Dendritic cell treated with granulocyte-macrophage colony-stimulating factor and Interleukin-4, amounts not matched to agents 40 ng/mL and 50 ng/mL, for 4 days (primary cell): Measurements from ENCODE around the gene CLEC4D.
"Not testable (repeated sequence)": the region's sequence is repeated elsewhere in the genome, so short reads cannot be mapped to it uniquely, and the experiment has no call there.

Experiments used
- H3K27ac Mint-ChIP-seq: one replicate; pipeline ENCODE4 v1.8.0; 2022; ENCODE audit warnings: mild to moderate bottlenecking, mixed read lengths
- H3K27me3 Mint-ChIP-seq: one replicate; pipeline ENCODE4 v1.8.0; 2022; ENCODE audit warnings: mild to moderate bottlenecking, mixed read lengths
- H3K36me3 Mint-ChIP-seq: one replicate; pipeline ENCODE4 v1.8.0; 2022; ENCODE audit warnings: low read depth, mixed read lengths
- H3K4me1 Mint-ChIP-seq: one replicate; pipeline ENCODE4 v1.8.0; 2022; ENCODE audit warnings: low read depth, mixed read lengths
- H3K4me3 Mint-ChIP-seq: one replicate; pipeline ENCODE4 v1.8.0; 2022; ENCODE audit warnings: mild to moderate bottlenecking, moderate library complexity, mixed read lengths
- H3K9me3 Mint-ChIP-seq: one replicate; pipeline ENCODE4 v1.8.0; 2022; ENCODE audit warnings: mixed read lengths
- intact Hi-C: fragments of 100-400 bp; cut with micrococcal nuclease; formaldehyde crosslinking; loops from one replicate; pipeline ENCODE4 v1.15.0; 2022

The CLEC4D gene

GRCh38 chr12:8507596-8507995, 5.7 kb upstream of the CLEC4D start:
- peaks cover 34% of the 10 kb centered on the region for H3K4me1 Mint-ChIP-seq
- intact Hi-C loops = no loop called here
- H3K36me3 Mint-ChIP-seq = no peaks in the 10 kb centered on the region
- no peaks in the 10 kb centered on the region for H3K9me3 Mint-ChIP-seq
- no peaks in the 10 kb centered on the region for H3K27me3 Mint-ChIP-seq
- H3K27ac Mint-ChIP-seq = no peak overlapping the region
- no peak overlapping the region for H3K4me3 Mint-ChIP-seq

DNA sequence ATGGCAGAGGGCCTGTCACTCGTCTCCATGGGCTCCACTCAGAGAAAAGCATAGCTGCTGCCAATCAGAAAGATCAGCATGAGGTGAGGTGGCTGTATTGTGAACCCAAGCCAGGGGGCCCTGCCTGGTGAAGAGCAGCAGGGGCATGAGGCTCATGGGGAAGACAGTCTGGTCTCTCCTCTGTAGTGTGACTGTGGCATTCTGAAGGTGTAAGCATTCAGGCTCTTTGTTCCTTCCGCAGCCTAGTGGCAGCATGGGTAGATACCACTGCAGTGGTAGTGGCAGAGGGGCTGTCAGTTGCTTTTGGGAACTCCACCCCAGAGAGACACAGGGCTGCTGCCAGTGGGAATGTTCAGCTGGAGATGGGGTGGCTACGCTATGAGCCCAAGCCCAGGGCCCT, 5.1 kb upstream of the CLEC4D start:
- Mint-ChIP-seq H3K4me1 (peaks cover 41% of the 10 kb centered on the region), H3K9me3 (no peaks in the 10 kb centered on the region), H3K4me3 (no peak overlapping the region), H3K27ac (peak overlapping the region; percentile 41), H3K27me3 (no peaks in the 10 kb centered on the region), H3K36me3 (no peaks in the 10 kb centered on the region)
- intact Hi-C loops = no loop called here

GRCh38 chr12:8508910-8509841, 4.1 kb upstream of the CLEC4D start:
- Mint-ChIP-seq H3K27me3 (no peaks in the 10 kb centered on the region), H3K27ac (peak overlapping the region; percentile 41), H3K9me3 (no peaks in the 10 kb centered on the region), H3K4me1 (peaks cover 48% of the 10 kb centered on the region), H3K36me3 (no peaks in the 10 kb centered on the region), H3K4me3 (no peak overlapping the region)
- intact Hi-C loops = no loop called here

- intact Hi-C loops = no loop called here
- Mint-ChIP-seq H3K4me1 (peaks cover 38% of the 10 kb centered on the region), H3K36me3 (no peaks in the 10 kb centered on the region), H3K27me3 (no peaks in the 10 kb centered on the region), H3K9me3 (no peaks in the 10 kb centered on the region), H3K27ac (no peak overlapping the region), H3K4me3 (no peak overlapping the region)
Observed at GRCh38 chr12:8517971-8518370, 4.7 kb downstream of the CLEC4D start.

- H3K4me1 Mint-ChIP-seq = peaks cover 28% of the 10 kb centered on the region
- peak overlapping the region; percentile 13 for H3K27ac Mint-ChIP-seq
- H3K4me3 Mint-ChIP-seq = no peak overlapping the region
- intact Hi-C loops = no loop called here
- no peaks in the 10 kb centered on the region for H3K27me3 Mint-ChIP-seq
- H3K36me3 Mint-ChIP-seq = peaks cover 5% of the 10 kb centered on the region
- H3K9me3 Mint-ChIP-seq = peaks cover 2% of the 10 kb centered on the region
Observed at GRCh38 chr12:8519171-8519570, 5.9 kb downstream of the CLEC4D start.

- peaks cover 21% of the 10 kb centered on the region for H3K9me3 Mint-ChIP-seq
- H3K4me3 Mint-ChIP-seq = no peak overlapping the region
- intact Hi-C loops = no loop called here
- H3K27ac Mint-ChIP-seq = no peak overlapping the region
- H3K36me3 Mint-ChIP-seq = peaks cover 24% of the 10 kb centered on the region
- H3K27me3 Mint-ChIP-seq = no peaks in the 10 kb centered on the region
- no peaks in the 10 kb centered on the region for H3K4me1 Mint-ChIP-seq
Observed at GRCh38 chr12:8527250-8528130, 14.2 kb downstream of the CLEC4D start.

GRCh38 chr12:8532045-8532444, 18.7 kb downstream of the CLEC4D start:
- no peaks in the 10 kb centered on the region for H3K27me3 Mint-ChIP-seq
- H3K4me1 Mint-ChIP-seq = peaks cover 7% of the 10 kb centered on the region
- H3K9me3 Mint-ChIP-seq = no peaks in the 10 kb centered on the region
- peaks cover 16% of the 10 kb centered on the region for H3K36me3 Mint-ChIP-seq
- H3K4me3 Mint-ChIP-seq = no peak overlapping the region
- no peak overlapping the region for H3K27ac Mint-ChIP-seq
- intact Hi-C loops = no loop called here

- peaks cover 10% of the 10 kb centered on the region for H3K9me3 Mint-ChIP-seq
- intact Hi-C loops, H3K27me3 Mint-ChIP-seq, H3K4me3 Mint-ChIP-seq: not testable (repeated sequence)
- H3K4me1 Mint-ChIP-seq = peaks cover 38% of the 10 kb centered on the region
- peak overlapping the region; percentile 58 for H3K27ac Mint-ChIP-seq
- peaks cover 23% of the 10 kb centered on the region for H3K36me3 Mint-ChIP-seq
Observed at GRCh38 chr12:8537820-8538219, 24.5 kb downstream of the CLEC4D start.

DNA sequence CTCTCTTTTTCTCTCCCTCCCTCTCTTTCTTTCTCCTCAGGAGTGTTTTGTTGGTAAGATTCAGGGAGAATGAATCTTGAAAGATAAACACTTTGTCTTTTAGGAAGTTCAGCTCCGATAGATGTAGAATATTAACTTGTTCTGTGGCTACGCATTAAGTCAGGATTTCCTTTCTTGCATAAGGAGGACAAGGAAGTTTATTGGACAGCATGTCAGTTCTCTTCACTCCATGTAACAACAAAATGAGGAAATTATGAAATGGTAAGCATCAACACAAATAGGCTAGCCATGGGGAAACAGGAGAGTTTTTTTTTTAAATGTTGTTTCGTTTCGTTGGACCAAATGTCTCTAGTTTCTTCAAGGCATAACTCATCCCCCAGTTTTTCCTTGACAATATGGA, 27.5 kb downstream of the CLEC4D start, which contains the start of gene CLEC4E:
CLEC4E (minus strand) TSS at position 75 of the 400 bp plus-strand sequence. CDS start 108 bp downstream, outside the sequence.
- Mint-ChIP-seq H3K27ac (peak within 1 kb of the TSS; percentile 87), H3K4me3 (peak within 1 kb of the TSS; percentile 78), H3K4me1 (peaks cover 34% of the 10 kb centered on the region), H3K9me3 (peaks cover 10% of the 10 kb centered on the region)
- H3K36me3 Mint-ChIP-seq, H3K27me3 Mint-ChIP-seq, intact Hi-C loops: not testable (repeated sequence)

DNA sequence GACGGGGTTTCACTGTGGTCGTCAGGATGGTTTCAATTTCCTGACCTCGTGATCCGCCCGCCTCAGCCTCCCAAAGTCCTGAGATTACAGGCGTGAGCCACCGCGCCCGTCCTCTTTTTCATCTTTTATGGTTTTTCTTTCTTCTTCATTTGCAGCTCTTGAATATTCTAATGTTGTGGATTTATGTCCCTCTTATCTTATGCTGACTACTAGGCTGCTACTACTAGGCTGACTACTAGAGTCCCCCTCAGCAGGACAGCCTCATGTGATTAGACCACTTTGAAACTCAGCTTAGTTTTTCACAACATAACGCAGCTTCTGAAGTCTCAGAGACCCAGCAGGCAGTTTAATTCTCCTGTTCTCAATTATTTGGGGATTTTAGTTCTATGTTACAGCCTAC, 28.3 kb downstream of the CLEC4D start:
- Mint-ChIP-seq H3K36me3 (peaks cover 7% of the 10 kb centered on the region), H3K27ac (peak overlapping the region; percentile 87), H3K27me3 (no peaks in the 10 kb centered on the region), H3K4me1 (peaks cover 36% of the 10 kb centered on the region), H3K9me3 (peaks cover 10% of the 10 kb centered on the region), H3K4me3 (peak overlapping the region; percentile 78)
- intact Hi-C loops = no loop called here

GRCh38 chr12:8544295-8544694, 31.0 kb downstream of the CLEC4D start:
- intact Hi-C loops = loop anchor here (2.0 kb wide), 1 partner anchor 65 kb away; no protein-coding TSS in a partner anchor

GRCh38 chr12:8546591-8546990, 33.3 kb downstream of the CLEC4D start:
- no peak overlapping the region for H3K4me3 Mint-ChIP-seq
- H3K36me3 Mint-ChIP-seq = no peaks in the 10 kb centered on the region
- H3K4me1 Mint-ChIP-seq = peaks cover 12% of the 10 kb centered on the region
- H3K9me3 Mint-ChIP-seq = no peaks in the 10 kb centered on the region
- H3K27me3 Mint-ChIP-seq = peaks cover 2% of the 10 kb centered on the region
- H3K27ac Mint-ChIP-seq = peak overlapping the region; percentile 37
- intact Hi-C loops = no loop called here

More at GRCh38 chr12:8544295-8544694, 31.0 kb downstream of the CLEC4D start:
- Mint-ChIP-seq H3K4me3 (no peak overlapping the region), H3K4me1 (peaks cover 31% of the 10 kb centered on the region), H3K36me3 (no peaks in the 10 kb centered on the region), H3K27ac (no peak overlapping the region), H3K9me3 (no peaks in the 10 kb centered on the region), H3K27me3 (peaks cover 2% of the 10 kb centered on the region)

DNA sequence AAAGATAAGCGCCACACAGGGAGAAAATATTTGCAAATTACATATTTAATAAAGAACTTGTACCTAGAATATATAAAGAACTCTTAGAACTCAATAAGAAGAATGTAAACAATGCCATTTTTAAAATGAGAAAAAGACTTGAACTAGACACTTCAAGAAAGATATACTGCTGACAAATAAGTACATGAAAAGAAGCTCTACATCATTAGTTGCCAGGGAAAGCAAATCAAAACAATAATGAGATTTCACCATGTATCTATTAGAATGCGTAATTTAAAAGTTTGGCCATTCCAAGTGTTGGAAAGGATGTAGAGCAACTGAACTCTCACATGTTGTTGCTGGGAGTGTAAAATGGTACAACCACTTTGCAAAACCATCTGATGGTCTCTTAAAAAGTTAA, 34.3 kb downstream of the CLEC4D start:
- no peaks in the 10 kb centered on the region for H3K9me3 Mint-ChIP-seq
- H3K4me3 Mint-ChIP-seq = no peak overlapping the region
- H3K36me3 Mint-ChIP-seq = no peaks in the 10 kb centered on the region
- intact Hi-C loops = no loop called here
- H3K27me3 Mint-ChIP-seq = peaks cover 2% of the 10 kb centered on the region
- H3K4me1 Mint-ChIP-seq = peaks cover 12% of the 10 kb centered on the region
- H3K27ac Mint-ChIP-seq = no peak overlapping the region

- no peaks in the 10 kb centered on the region for H3K9me3 Mint-ChIP-seq
- no peak overlapping the region for H3K27ac Mint-ChIP-seq
- intact Hi-C loops = no loop called here
- H3K4me1 Mint-ChIP-seq = peaks cover 12% of the 10 kb centered on the region
- peaks cover 2% of the 10 kb centered on the region for H3K27me3 Mint-ChIP-seq
- H3K4me3 Mint-ChIP-seq = no peak overlapping the region
- no peaks in the 10 kb centered on the region for H3K36me3 Mint-ChIP-seq
Observed at GRCh38 chr12:8548192-8548591, 34.9 kb downstream of the CLEC4D start.
